ENCODE measurements around the gene SLC7A4.
"Not testable (repeated sequence)": the region's sequence is repeated elsewhere in the genome, so short reads cannot be mapped to it uniquely, and the experiment has no call there.

The SLC7A4 gene

GRCh38 chr22:21010426-21011113 lies 21.8 kb downstream of the SLC7A4 start:
- Histone ChIP-seq H3K9ac (ENCODE audit: low read length) (no peak overlapping the region), H2AFZ (ENCODE audit: low read depth, low read length) (no peak overlapping the region), H3K4me3 (ENCODE audit: low read length) (no peak overlapping the region), H3K36me3 (replicated peaks; ENCODE audit: low read depth, low read length) (no peaks in the 10 kb centered on the region), H4K20me1 (ENCODE audit: insufficient read depth, low read length) (0 out of 2 replicates have a peak, but pooled peaks cover 6% of the 10 kb centered on the region), H3K9me3 (ENCODE audit: insufficient read depth, low read length) (no peaks in the 10 kb centered on the region), H3K79me2 (ENCODE audit: low read length) (no peaks in the 10 kb centered on the region), H3K27me3 (ENCODE audit: low read depth, low read length) (peaks cover 12% of the 10 kb centered on the region), H3K27ac (ENCODE audit: low read length) (no peak overlapping the region), H3K4me2 (ENCODE audit: low read length) (no peak overlapping the region), H3K4me1 (ENCODE audit: low read length) (no peaks in the 10 kb centered on the region)
- no peak for TF ChIP-seq CTCF (IDR thresholded peaks at IDR 0.05; ENCODE audit: low read depth, low read length)

GRCh38 chr22:21009638-21010425 lies 22.5 kb downstream of the SLC7A4 start:
- H3K4me3 ChIP-seq (ENCODE audit: low read length): no peak overlapping the region

GRCh38 chr22:21009208-21009607 lies 23.2 kb downstream of the SLC7A4 start:
- H3K27me3 ChIP-seq (ENCODE audit: low read depth, low read length): peaks cover 12% of the 10 kb centered on the region
- not testable (repeated sequence) for H2AFZ ChIP-seq (ENCODE audit: low read depth, low read length); H3K4me3 ChIP-seq (ENCODE audit: low read length); H3K27ac ChIP-seq (ENCODE audit: low read length); H3K4me2 ChIP-seq (ENCODE audit: low read length); H4K20me1 ChIP-seq (ENCODE audit: insufficient read depth, low read length); H3K79me2 ChIP-seq (ENCODE audit: low read length); H3K9me3 ChIP-seq (ENCODE audit: insufficient read depth, low read length); H3K4me1 ChIP-seq (ENCODE audit: low read length); H3K9ac ChIP-seq (ENCODE audit: low read length); H3K36me3 ChIP-seq (replicated peaks; ENCODE audit: low read depth, low read length)

More at GRCh38 chr22:21009638-21010425, 22.5 kb downstream of the SLC7A4 start:
- Histone ChIP-seq H4K20me1 (ENCODE audit: insufficient read depth, low read length) (0 out of 2 replicates have a peak, but pooled peaks cover 6% of the 10 kb centered on the region), H3K4me2 (ENCODE audit: low read length) (no peak overlapping the region), H3K9ac (ENCODE audit: low read length) (no peak overlapping the region), H3K27ac (ENCODE audit: low read length) (no peak overlapping the region), H2AFZ (ENCODE audit: low read depth, low read length) (no peak overlapping the region), H3K9me3 (ENCODE audit: insufficient read depth, low read length) (no peaks in the 10 kb centered on the region), H3K27me3 (ENCODE audit: low read depth, low read length) (peaks cover 12% of the 10 kb centered on the region), H3K4me1 (ENCODE audit: low read length) (no peaks in the 10 kb centered on the region), H3K36me3 (replicated peaks; ENCODE audit: low read depth, low read length) (no peaks in the 10 kb centered on the region), H3K79me2 (ENCODE audit: low read length) (no peaks in the 10 kb centered on the region)
- TF ChIP-seq EZH2phosphoT487 (IDR thresholded peaks at IDR 0.05; ENCODE audit: low read depth) (no peak), CTCF (IDR thresholded peaks at IDR 0.05; ENCODE audit: low read depth, low read length) (no peak)

- Histone ChIP-seq H3K9ac (ENCODE audit: low read length) (no peak overlapping the region), H3K27me3 (ENCODE audit: low read depth, low read length) (peaks cover 12% of the 10 kb centered on the region), H4K20me1 (ENCODE audit: insufficient read depth, low read length) (0 out of 2 replicates have a peak, but pooled peaks cover 3% of the 10 kb centered on the region), H3K4me2 (ENCODE audit: low read length) (peak overlapping the region; percentile 97; the same call in 1 of the 2 replicates), H3K4me1 (ENCODE audit: low read length) (peaks cover 18% of the 10 kb centered on the region), H3K79me2 (ENCODE audit: low read length) (peaks cover 35% of the 10 kb centered on the region), H3K27ac (ENCODE audit: low read length) (no peak overlapping the region), H3K4me3 (ENCODE audit: low read length) (0 out of 2 replicates have a peak overlapping the region, but pooled peaks have one; percentile 91), H3K9me3 (ENCODE audit: insufficient read depth, low read length) (no peaks in the 10 kb centered on the region), H3K36me3 (replicated peaks; ENCODE audit: low read depth, low read length) (peaks cover 21% of the 10 kb centered on the region), H2AFZ (ENCODE audit: low read depth, low read length) (no peak overlapping the region)
- TF ChIP-seq CTCF (IDR thresholded peaks at IDR 0.05; ENCODE audit: low read depth, low read length): no peak
Measured at GRCh38 chr22:21003782-21004181, 28.6 kb downstream of the SLC7A4 start.
